Gastroesophageal sphincter (tissue), 4 donors: ENCODE results near the gene RAP1B. TPM values are rescaled to one million over a fixed set of nuclear protein-coding genes. Genes with fewer than 3 reads are reported as not detected.
A peak's percentile ranks its signal among the peaks of the same experiment; 100 is the strongest.

ENCODE experiments used
- ATAC-seq: fragments of 150-250 bp; one replicate; pipeline ENCODE4 v1.9.1; 2016; ENCODE audit warnings: mild to moderate bottlenecking, moderate library complexity
- H3K27ac ChIP-seq, 4 donors: fragments of 200-600 bp; sonication (generic) in 3 of 4; 1 replicate in 3 of 4; 2 replicates in 1 of 4; pipeline ENCODE4 v1.5.1; 2016 to 2019
- H3K27me3 ChIP-seq: fragments of 200-600 bp; sonication (generic); one replicate; pipeline ENCODE4 v1.5.1; 2019
- H3K36me3 ChIP-seq, 2 donors: fragments of 200-600 bp; sonication (generic); one replicate each; pipeline ENCODE4 v1.5.1; 2019; ENCODE audit warnings: control low read depth in 1 of 2
- H3K4me1 ChIP-seq, 3 donors: fragments of 200-600 bp; sonication (generic); 1 replicate in 2 of 3; 2 replicates in 1 of 3; pipeline ENCODE4 v1.5.1; 2016 to 2019; ENCODE audit warnings: control low read depth in 2 of 3
- H3K4me3 ChIP-seq, 2 donors: fragments of 200-600 bp; sonication (generic); one replicate each; pipeline ENCODE4 v1.5.1; 2019; ENCODE audit warnings: mild to moderate bottlenecking in 1 of 2, moderate library complexity in 1 of 2
- H3K9me3 ChIP-seq, 3 donors: fragments of 200-600 bp; sonication (generic); one replicate each; pipeline ENCODE4 v1.5.1; 2017 to 2019; ENCODE audit warnings: control low read depth in 2 of 3
- CTCF ChIP-seq, 4 experiments: fragments of 200-600 bp in 2 of 4; fragments of 450-650 bp in 2 of 4; sonication (generic) in 1 of 4; IDR thresholded peaks; one replicate each; pipeline ENCODE4 v1.5.1; 2017 to 2019; ENCODE audit warnings: antibody characterized with exemption in 4 of 4, mild to moderate bottlenecking in 2 of 4, moderate library complexity in 2 of 4
- EP300 ChIP-seq: sonication (generic); formaldehyde crosslinking; IDR thresholded peaks from one replicate; pipeline ENCODE4 v1.6.1; 2017; ENCODE audit warnings: antibody characterized with exemption, mild to moderate bottlenecking
- POLR2A ChIP-seq, 2 donors: fragments of 450-650 bp; IDR thresholded peaks; one replicate each; pipeline ENCODE4 v1.6.1; 2017; ENCODE audit warnings: antibody characterized with exemption in 2 of 2, mild to moderate bottlenecking in 2 of 2, moderate library complexity in 1 of 2
- POLR2AphosphoS5 ChIP-seq: sonication (generic); formaldehyde crosslinking; IDR thresholded peaks from one replicate; pipeline ENCODE4 v1.6.1; 2017; ENCODE audit warnings: antibody characterized with exemption
- WGBS, 2 donors: methylation state at CpG; one replicate each; pipeline ENCODE4 v1.1.5; 2018; ENCODE audit warnings: low coverage in 1 of 2; 5-methylcytosine and 5-hydroxymethylcytosine counted together
- total RNA-seq, 4 donors: library from RNA; depleted of rRNA; stranded (reverse); fragments of >200 nt; gene quantifications; one replicate each; pipeline ENCODE4 v1.1.0, GENCODE V29; 2016

The RAP1B gene
- total RNA-seq, 4 donors from 2014 or later = 131 to 218 (median 205) TPM

DNA sequence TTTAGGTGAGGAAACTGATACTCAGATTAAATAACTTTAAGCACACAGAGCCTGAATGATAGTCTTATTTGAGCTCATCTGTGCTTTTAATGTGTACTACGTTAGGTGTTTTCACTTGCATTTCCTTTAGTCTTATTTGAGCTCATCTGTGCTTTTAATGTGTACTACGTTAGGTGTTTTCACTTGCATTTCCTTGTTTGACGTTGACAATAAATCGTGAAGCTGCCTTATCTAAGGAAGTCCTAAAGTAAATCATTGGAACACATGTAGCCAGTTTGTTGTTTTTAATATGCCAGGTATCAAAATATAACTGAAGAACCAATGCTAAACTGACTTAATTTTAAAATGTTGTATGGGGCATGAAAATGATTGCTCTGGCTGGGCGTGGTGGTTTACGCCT, 2.0 kb downstream of the RAP1B start:
- Histone ChIP-seq H3K27ac (peak overlapping the region; percentile 96 to 99 (median 98)), H3K27me3 (no peaks in the 10 kb centered on the region), H3K4me3 (peak overlapping the region; percentile 62 to 78), H3K9me3 (no peaks in the 10 kb centered on the region), H3K36me3 (no peaks in the 10 kb centered on the region), H3K4me1 (peaks cover 12 to 66% (median 24%) of the 10 kb centered on the region in 3 donors)
- 11 to 28% methylated on average over 4 to 6 of the region's 6 CpGs for WGBS, 2 donors
- ATAC-seq = no peak
- TF ChIP-seq POLR2AphosphoS5 (no peak), POLR2A (IDR thresholded peaks at IDR 0.05) (no peak), EP300 (no peak), CTCF (IDR thresholded peaks at IDR 0.05) (no peak)

DNA sequence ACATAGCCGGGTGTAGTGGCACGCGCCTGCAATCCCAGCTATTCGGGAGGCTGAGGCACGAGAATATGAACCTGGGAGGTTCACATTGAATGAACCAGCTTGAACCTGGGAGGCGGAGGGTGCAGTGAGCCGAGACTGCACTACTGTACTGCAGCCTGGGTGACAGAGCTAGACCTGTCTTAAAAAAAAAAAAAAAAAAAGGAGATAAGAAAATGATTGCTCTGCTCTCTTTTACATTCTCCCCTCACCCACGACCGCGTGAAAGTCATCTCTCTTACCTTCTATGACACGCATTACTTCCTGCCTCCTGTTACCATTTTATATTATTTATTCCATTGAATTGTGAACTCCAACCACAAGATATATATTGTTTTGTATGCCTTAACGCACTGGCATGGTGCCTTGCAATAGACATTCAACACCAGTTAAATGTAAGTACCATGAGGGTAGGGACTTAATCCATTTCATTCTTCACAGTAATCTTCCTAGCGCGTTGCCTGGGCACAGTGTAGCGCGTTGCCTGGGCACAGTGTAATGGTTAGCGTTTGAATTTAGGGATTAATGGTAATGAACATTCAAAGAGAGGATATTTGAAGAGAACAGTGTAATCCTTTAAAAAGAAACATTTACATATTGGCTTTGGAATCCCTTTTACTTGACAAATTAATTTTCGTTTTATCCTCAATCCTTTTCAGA, 2.7 kb downstream of the RAP1B start:
- no peak for TF ChIP-seq EP300
- no peak for TF ChIP-seq POLR2A (IDR thresholded peaks at IDR 0.05)
- no peak for TF ChIP-seq POLR2AphosphoS5
- no peak for TF ChIP-seq CTCF (IDR thresholded peaks at IDR 0.05)
- Histone ChIP-seq H3K27ac (peak overlapping the region in 3 of 4 donors; percentile 96 to 99 (median 98)), H3K36me3 (no peaks in the 10 kb centered on the region), H3K4me3 (peak overlapping the region in 1 of 2 donors; percentile 78), H3K4me1 (peaks cover 12 to 72% (median 25%) of the 10 kb centered on the region in 3 donors), H3K27me3 (no peaks in the 10 kb centered on the region), H3K9me3 (no peaks in the 10 kb centered on the region)
- ATAC-seq = no peak
- WGBS, 2 donors = 66 to 71% methylated on average over 17 of the region's 18 CpGs

GRCh38 chr12:68614105-68614679, 3.5 kb downstream of the RAP1B start:
- WGBS, 2 donors = 45 to 55% methylated on average over 5 of the region's 5 CpGs
- ATAC-seq = no peak
- no peaks in the 10 kb centered on the region for H3K9me3 ChIP-seq
- no peaks in the 10 kb centered on the region for H3K27me3 ChIP-seq
- peaks cover 19 to 78% (median 31%) of the 10 kb centered on the region in 3 donors for H3K4me1 ChIP-seq
- no peak overlapping the region for H3K4me3 ChIP-seq
- H3K27ac ChIP-seq = peak overlapping the region in 2 of 4 donors; percentile 4 to 39
- no peaks in the 10 kb centered on the region for H3K36me3 ChIP-seq
- TF ChIP-seq CTCF (IDR thresholded peaks at IDR 0.05) (no peak), POLR2A (IDR thresholded peaks at IDR 0.05) (no peak), EP300 (no peak), POLR2AphosphoS5 (no peak)

GRCh38 chr12:68614769-68615168, 4.1 kb downstream of the RAP1B start:
- ATAC-seq = no peak
- no peaks in the 10 kb centered on the region for H3K9me3 ChIP-seq
- H3K27ac ChIP-seq = peak overlapping the region in 1 of 4 donors; percentile 39
- H3K27me3 ChIP-seq = no peaks in the 10 kb centered on the region
- H3K4me3 ChIP-seq = no peak overlapping the region
- TF ChIP-seq POLR2AphosphoS5 (no peak), POLR2A (IDR thresholded peaks at IDR 0.05) (no peak), CTCF (IDR thresholded peaks at IDR 0.05) (no peak), EP300 (no peak)
- H3K36me3 ChIP-seq = no peaks in the 10 kb centered on the region
- peaks cover 23 to 78% (median 36%) of the 10 kb centered on the region in 3 donors for H3K4me1 ChIP-seq
- WGBS, 2 donors = 4 to 10% methylated on average over 2 of the region's 2 CpGs
